SK-N-SH (cell line): Measurements from ENCODE around the gene DMRT1. TPM values are rescaled to one million over a fixed set of nuclear protein-coding genes. Genes with fewer than 3 reads are reported as not detected.

Experiments
- CTCF ChIA-PET: fragments of 300-600, 350-600 bp; formaldehyde crosslinking; extraction: SDS; loops from one replicate; lab custom pipeline; 2021; lab: Yijun Ruan, JAX
- POLR2A ChIA-PET: fragments of 350-600 bp; sonication (Branson Sonifier 250); formaldehyde crosslinking; extraction: SDS; loops from one replicate; lab custom pipeline; 2020; ENCODE audit warnings: antibody characterized with exemption, inconsistent platforms; lab: Yijun Ruan, JAX
- DNase-seq: peaks from one replicate; pipeline ENCODE4 v3.0.0; 2012
- H2AFZ ChIP-seq: fragments of 200-600 bp; sonication (generic); 2 replicates; pipeline ENCODE4 v1.8.1; 2016; ENCODE audit warnings: antibody characterized with exemption, mild to moderate bottlenecking, low read depth
- H3F3A ChIP-seq: fragments of 200-600 bp; sonication (generic); replicated peaks from 2 replicates; pipeline ENCODE3; 2016; ENCODE audit warnings: antibody characterized with exemption, mild to moderate bottlenecking; ENCODE audit not compliant: insufficient read depth
- H3K27ac ChIP-seq, 2 experiments: fragments of 200-500 bp in 1 of 2; fragments of 200-600 bp in 1 of 2; sonication (Bioruptor generic) in 1 of 2; sonication (generic), shearing (Covaris generic) in 1 of 2; 2 replicates each; pipeline versions ENCODE4 v1.5.1 to v1.6.1; 2014 to 2016; ENCODE audit warnings: low read depth in 2 of 2, inconsistent platforms in 1 of 2, low read length in 1 of 2, mild to moderate bottlenecking in 1 of 2, mixed read lengths in 1 of 2
- H3K27me3 ChIP-seq: fragments of 200-600 bp; sonication (generic), shearing (Covaris generic); 2 replicates; pipeline ENCODE4 v1.6.1; 2016; ENCODE audit warnings: mixed run types; ENCODE audit not compliant: insufficient read depth
- H3K36me3 ChIP-seq, 2 experiments: fragments of 200-500 bp in 1 of 2; fragments of 200-600 bp in 1 of 2; sonication (Bioruptor generic) in 1 of 2; sonication (generic) in 1 of 2; replicated peaks in 1 of 2; 2 replicates each; pipeline versions ENCODE3 to v1.5.1; 2014 to 2016; ENCODE audit warnings: low read length in 1 of 2, mild to moderate bottlenecking in 1 of 2; ENCODE audit not compliant: insufficient read depth in 2 of 2, control insufficient read depth in 1 of 2
- H3K4me1 ChIP-seq, 2 experiments: fragments of 200-500 bp in 1 of 2; fragments of 200-600 bp in 1 of 2; sonication (Bioruptor generic) in 1 of 2; sonication (generic), shearing (Covaris generic) in 1 of 2; 2 replicates each; pipeline versions ENCODE4 v1.5.1 to v1.6.1; 2014 to 2016; ENCODE audit warnings: low read depth in 1 of 2, low read length in 1 of 2, mixed run types in 1 of 2; ENCODE audit not compliant: insufficient read depth in 2 of 2, control insufficient read depth in 1 of 2
- H3K4me2 ChIP-seq: fragments of 200-600 bp; sonication (generic), shearing (Covaris generic); 2 replicates; pipeline ENCODE4 v1.6.1; 2017; ENCODE audit warnings: mixed run types
- H3K4me3 ChIP-seq, 2 experiments: fragments of 200-500 bp in 1 of 2; fragments of 200-600 bp in 1 of 2; sonication (Bioruptor generic) in 1 of 2; sonication (generic), shearing (Covaris generic) in 1 of 2; 2 replicates each; pipeline versions ENCODE4 v1.5.1 to v1.8.1; 2014 to 2016; ENCODE audit warnings: low read depth in 2 of 2, inconsistent platforms in 1 of 2, low read length in 1 of 2, mild to moderate bottlenecking in 1 of 2, mixed read lengths in 1 of 2, moderate library complexity in 1 of 2
- H3K79me2 ChIP-seq: fragments of 200-600 bp; sonication (generic); 2 replicates; pipeline ENCODE4 v1.8.1; 2017; ENCODE audit warnings: mild to moderate bottlenecking; ENCODE audit not compliant: insufficient read depth
- H3K9ac ChIP-seq: fragments of 200-600 bp; sonication (generic); 2 replicates; pipeline ENCODE4 v1.6.1; 2017; ENCODE audit warnings: mixed run types
- H3K9me2 ChIP-seq: fragments of 200-600 bp; sonication (generic); 2 replicates; pipeline ENCODE4 v1.6.1; 2017; ENCODE audit warnings: mixed run types
- H3K9me3 ChIP-seq: fragments of 200-600 bp; sonication (generic); 2 replicates; pipeline ENCODE4 v1.6.1; 2017; ENCODE audit warnings: mixed run types, mild to moderate bottlenecking, moderate library complexity
- H4K20me1 ChIP-seq: fragments of 200-600 bp; sonication (generic); 2 replicates; pipeline ENCODE4 v1.6.1; 2017; ENCODE audit warnings: mild to moderate bottlenecking, mixed run types; ENCODE audit not compliant: insufficient read depth
- CHD2 ChIP-seq: fragments of 150-350 bp; IDR thresholded peaks from 2 replicates; pipeline ENCODE4 v1.6.1; 2018; ENCODE audit warnings: low read length; ENCODE audit not compliant: partially characterized antibody
- CTCF ChIP-seq: fragments of 200-600 bp; sonication (generic); IDR thresholded peaks from 2 replicates; pipeline ENCODE4 v1.6.1; 2017; ENCODE audit warnings: antibody characterized with exemption, mild to moderate bottlenecking, moderate library complexity
- EP300 ChIP-seq, 2 experiments: IDR thresholded peaks; 2 replicates each; pipeline versions ENCODE4 v1.4.0 to v1.6.1; 2012; ENCODE audit warnings: borderline replicate concordance in 1 of 2, low read depth in 1 of 2, low read length in 1 of 2
- EZH2phosphoT487 ChIP-seq: fragments of 200-600 bp; sonication (generic); IDR thresholded peaks from 2 replicates; pipeline ENCODE4 v1.6.1; 2017; ENCODE audit warnings: low read depth, mixed run types, mild to moderate bottlenecking, antibody characterized with exemption, moderate library complexity, borderline replicate concordance
- FOXJ3 ChIP-seq: sonication (generic); formaldehyde crosslinking; IDR thresholded peaks from 2 replicates; pipeline ENCODE4 v1.5.1; 2020; ENCODE audit warnings: mild to moderate bottlenecking, missing genetic modification reagents
- FOXM1 ChIP-seq: IDR thresholded peaks from 2 replicates; pipeline ENCODE4 v1.4.0; 2012; ENCODE audit warnings: low read depth, mild to moderate bottlenecking
- IRF3 ChIP-seq: fragments of 150-350 bp; IDR thresholded peaks from 2 replicates; pipeline ENCODE4 v1.6.1; 2016; ENCODE audit warnings: mild to moderate bottlenecking, low read depth, low read length
- JUND ChIP-seq: IDR thresholded peaks from 2 replicates; pipeline ENCODE4 v1.4.0; 2012
- MAX ChIP-seq: IDR thresholded peaks from 2 replicates; pipeline ENCODE4 v1.4.0; 2012; ENCODE audit warnings: low read depth
- PBX3 ChIP-seq: IDR thresholded peaks from 2 replicates; pipeline ENCODE4; 2012
- POLR2AphosphoS5 ChIP-seq: IDR thresholded peaks from 2 replicates; pipeline ENCODE4 v1.6.1; 2012; ENCODE audit warnings: low read depth, low read length
- SIN3A ChIP-seq: IDR thresholded peaks from 2 replicates; pipeline ENCODE4 v1.6.1; 2012; ENCODE audit warnings: low read depth, mild to moderate bottlenecking, low read length, moderate library complexity, borderline replicate concordance
- TAF1 ChIP-seq: IDR thresholded peaks from 2 replicates; pipeline ENCODE4 v1.6.1; 2012; ENCODE audit warnings: low read depth, mild to moderate bottlenecking, low read length, moderate library complexity, borderline replicate concordance
- TCF12 ChIP-seq: IDR thresholded peaks from 2 replicates; pipeline ENCODE4 v1.4.0; 2012
- TEAD4 ChIP-seq: IDR thresholded peaks from 2 replicates; pipeline ENCODE4 v1.4.0; 2012; ENCODE audit warnings: mild to moderate bottlenecking, borderline replicate concordance; ENCODE audit not compliant: insufficient read depth
- USF2 ChIP-seq: fragments of 150-350 bp; IDR thresholded peaks from 2 replicates; pipeline ENCODE4 v1.6.1; 2017; ENCODE audit warnings: antibody characterized with exemption, low read length, low read depth, borderline replicate concordance
- YY1 ChIP-seq: IDR thresholded peaks from 2 replicates; pipeline ENCODE4 v1.4.0; 2012; ENCODE audit warnings: low read depth, mild to moderate bottlenecking
- WGBS: methylation state at CpG from one replicate; pipeline ENCODE4 v1.1.6; 2017; ENCODE audit warnings: low lambda C conversion rate; 5-methylcytosine and 5-hydroxymethylcytosine counted together
- polyA plus RNA-seq, 3 experiments: library from polyadenylated mRNA; depleted of rRNA; stranded (reverse); fragments of >200 nt; gene quantifications; 2 replicates each; pipeline ENCODE4 v1.2.3, GENCODE V29; 2012

The DMRT1 gene
- polyA plus RNA-seq, 1 of the 3 experiments (the other 2 are of a cell fraction) = not detected

GRCh38 chr9:922731-923130 is 81.2 kb downstream of the DMRT1 start:
- Histone ChIP-seq H3K27ac (no peak overlapping the region), H3K9ac (no peak overlapping the region), H2AFZ (no peak overlapping the region), H3K36me3 (no peaks in the 10 kb centered on the region), H3K27me3 (peaks cover 14% of the 10 kb centered on the region; the same call in 1 of the 2 replicates), H3K9me2 (no peaks in the 10 kb centered on the region), H3K4me3 (no peak overlapping the region), H3F3A (no peaks in the 10 kb centered on the region), H3K4me2 (no peak overlapping the region), H4K20me1 (no peaks in the 10 kb centered on the region), H3K4me1 (no peaks in the 10 kb centered on the region), H3K79me2 (no peaks in the 10 kb centered on the region), H3K9me3 (no peaks in the 10 kb centered on the region)
- no peak for DNase-seq
- ChIA-PET CTCF (no interaction called here), POLR2A (no interaction called here)
- TF ChIP-seq POLR2AphosphoS5 (no peak), EZH2phosphoT487 (no peak), CTCF (no peak), MAX (no peak), CHD2 (no peak), USF2 (no peak), FOXJ3 (CRISPR knock-in tag) (no peak), YY1 (no peak), JUND (no peak), FOXM1 (no peak), EP300 (IDR thresholded peaks at IDR 0.05; ENCODE audit: borderline replicate concordance in 1 of 2, low read depth in 1 of 2, low read length in 1 of 2) (no peak), TEAD4 (no peak)
- WGBS = 2% methylated on average over 7 of the region's 7 CpGs

GRCh38 chr9:926976-927375 is 85.5 kb downstream of the DMRT1 start:
- TF ChIP-seq USF2 = no peak
- no peak for TF ChIP-seq FOXJ3 (CRISPR knock-in tag)
- no peak for TF ChIP-seq TCF12
- TF ChIP-seq TAF1 = no peak
- TF ChIP-seq PBX3 = no peak
- no peak for TF ChIP-seq CHD2
- TF ChIP-seq IRF3 = no peak
- no peak for TF ChIP-seq SIN3A
- H4K20me1 ChIP-seq = no peaks in the 10 kb centered on the region
- no peaks in the 10 kb centered on the region for H3K9me2 ChIP-seq
- no peak overlapping the region for H2AFZ ChIP-seq
- DNase-seq = no peak
- no peak overlapping the region for H3K27ac ChIP-seq
- H3F3A ChIP-seq = no peaks in the 10 kb centered on the region
- H3K4me2 ChIP-seq = no peak overlapping the region
- H3K27me3 ChIP-seq = peaks cover 8% of the 10 kb centered on the region; the same call in 1 of the 2 replicates
- ChIA-PET POLR2A (no interaction called here), CTCF (interaction anchor here (1.4 to 2.6 kb wide), 6 partner anchors 8 to 82 kb away, joined by 3 to 19 read pairs (median 4); no protein-coding TSS in a partner anchor)
- no peaks in the 10 kb centered on the region for H3K79me2 ChIP-seq
- H3K9ac ChIP-seq = no peak overlapping the region
- H3K36me3 ChIP-seq = no peaks in the 10 kb centered on the region
- H3K4me3 ChIP-seq = no peak overlapping the region
- no peaks in the 10 kb centered on the region for H3K9me3 ChIP-seq
- WGBS = 27% methylated on average over 8 of the region's 8 CpGs
- no peaks in the 10 kb centered on the region for H3K4me1 ChIP-seq
